Activated CD8-positive, alpha-beta memory T cell treated with anti-CD3 and anti-CD28 coated beads for 1 hour (primary cell): ENCODE data around the gene HEXIM1.

Source experiments
- DNase-seq, 2 donors: peaks; one replicate each; pipeline ENCODE4 v3.0.0-alpha.2; 2020; ENCODE audit warnings: low read depth in 1 of 2; ENCODE audit errors: extremely low read depth in 1 of 2

HEXIM1 gene

DNA sequence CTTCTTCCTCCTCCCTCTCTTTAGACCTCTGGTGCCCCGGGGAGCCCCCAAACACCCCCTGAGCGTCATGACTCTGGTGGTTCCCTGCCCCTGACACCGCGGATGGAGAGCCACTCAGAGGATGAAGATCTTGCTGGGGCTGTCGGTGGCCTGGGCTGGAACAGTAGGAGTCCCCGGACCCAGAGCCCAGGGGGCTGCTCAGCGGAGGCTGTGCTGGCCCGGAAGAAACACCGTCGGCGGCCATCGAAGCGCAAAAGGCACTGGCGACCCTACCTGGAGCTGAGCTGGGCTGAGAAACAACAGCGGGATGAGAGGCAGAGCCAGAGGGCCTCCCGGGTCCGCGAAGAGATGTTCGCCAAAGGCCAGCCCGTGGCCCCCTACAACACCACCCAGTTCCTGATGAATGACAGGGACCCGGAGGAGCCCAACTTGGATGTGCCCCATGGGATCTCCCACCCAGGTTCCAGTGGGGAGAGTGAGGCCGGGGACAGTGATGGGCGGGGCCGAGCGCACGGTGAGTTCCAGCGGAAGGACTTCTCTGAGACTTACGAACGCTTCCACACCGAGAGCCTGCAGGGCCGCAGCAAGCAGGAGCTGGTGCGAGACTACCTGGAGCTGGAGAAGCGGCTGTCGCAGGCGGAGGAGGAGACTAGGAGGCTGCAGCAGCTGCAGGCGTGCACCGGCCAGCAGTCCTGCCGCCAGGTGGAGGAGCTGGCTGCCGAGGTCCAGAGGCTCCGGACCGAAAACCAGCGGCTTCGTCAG is 20.9 kb downstream of the HEXIM1 start:
- DNase-seq = no peak

DNA sequence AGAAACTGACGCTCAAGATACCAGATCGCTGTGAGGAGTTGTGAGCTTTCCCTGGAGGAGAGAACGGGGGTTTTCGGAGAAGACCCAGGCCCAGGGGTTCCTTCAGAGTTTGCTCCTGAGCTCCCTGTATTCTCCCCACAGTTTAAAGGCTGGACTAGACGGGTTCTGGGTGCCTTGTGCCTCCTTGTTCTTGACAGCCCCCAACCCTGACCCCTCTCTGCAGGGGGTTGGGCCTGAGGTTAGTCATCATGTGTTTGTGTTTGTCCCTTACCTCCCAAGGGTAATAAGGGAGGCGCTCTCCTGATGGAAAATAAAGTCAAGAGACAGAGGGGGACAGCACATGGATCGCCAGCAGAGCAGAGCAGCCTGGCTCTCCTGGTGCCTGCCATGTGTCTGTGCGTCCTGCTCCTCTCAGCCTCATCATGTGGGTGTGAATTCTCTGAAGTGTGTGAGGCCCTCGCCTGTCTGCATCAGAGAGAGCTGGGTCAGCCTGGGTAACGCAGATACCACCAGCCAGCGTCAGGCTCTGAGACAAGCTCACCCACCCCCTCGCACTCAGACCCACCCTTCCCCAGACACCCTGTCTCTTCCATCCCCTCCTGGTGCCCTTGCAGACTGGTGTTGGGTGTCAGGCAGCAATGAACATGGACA is 22.1 kb downstream of the HEXIM1 start:
- DNase-seq = no peak

DNA sequence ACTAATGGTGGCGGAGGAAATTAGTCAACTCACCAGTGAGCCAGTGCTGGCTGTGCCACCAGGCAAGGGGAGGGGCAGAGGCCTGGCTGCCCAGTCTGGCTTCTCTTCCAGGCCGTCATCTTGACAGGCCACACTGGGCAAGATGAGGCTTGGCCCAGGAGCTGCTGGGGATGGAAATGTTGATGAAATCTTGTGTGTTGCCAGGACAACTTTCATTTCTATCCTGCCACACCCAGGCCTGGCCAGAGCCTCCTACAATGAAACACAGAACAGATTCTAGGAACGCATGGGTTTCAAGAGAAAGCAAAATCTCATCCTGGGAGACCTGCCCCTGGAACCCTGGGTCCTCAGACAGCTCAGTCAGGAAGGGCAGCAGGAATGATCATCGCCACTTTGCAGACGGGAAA is 22.7 kb downstream of the HEXIM1 start:
- DNase-seq = no peak

DNA sequence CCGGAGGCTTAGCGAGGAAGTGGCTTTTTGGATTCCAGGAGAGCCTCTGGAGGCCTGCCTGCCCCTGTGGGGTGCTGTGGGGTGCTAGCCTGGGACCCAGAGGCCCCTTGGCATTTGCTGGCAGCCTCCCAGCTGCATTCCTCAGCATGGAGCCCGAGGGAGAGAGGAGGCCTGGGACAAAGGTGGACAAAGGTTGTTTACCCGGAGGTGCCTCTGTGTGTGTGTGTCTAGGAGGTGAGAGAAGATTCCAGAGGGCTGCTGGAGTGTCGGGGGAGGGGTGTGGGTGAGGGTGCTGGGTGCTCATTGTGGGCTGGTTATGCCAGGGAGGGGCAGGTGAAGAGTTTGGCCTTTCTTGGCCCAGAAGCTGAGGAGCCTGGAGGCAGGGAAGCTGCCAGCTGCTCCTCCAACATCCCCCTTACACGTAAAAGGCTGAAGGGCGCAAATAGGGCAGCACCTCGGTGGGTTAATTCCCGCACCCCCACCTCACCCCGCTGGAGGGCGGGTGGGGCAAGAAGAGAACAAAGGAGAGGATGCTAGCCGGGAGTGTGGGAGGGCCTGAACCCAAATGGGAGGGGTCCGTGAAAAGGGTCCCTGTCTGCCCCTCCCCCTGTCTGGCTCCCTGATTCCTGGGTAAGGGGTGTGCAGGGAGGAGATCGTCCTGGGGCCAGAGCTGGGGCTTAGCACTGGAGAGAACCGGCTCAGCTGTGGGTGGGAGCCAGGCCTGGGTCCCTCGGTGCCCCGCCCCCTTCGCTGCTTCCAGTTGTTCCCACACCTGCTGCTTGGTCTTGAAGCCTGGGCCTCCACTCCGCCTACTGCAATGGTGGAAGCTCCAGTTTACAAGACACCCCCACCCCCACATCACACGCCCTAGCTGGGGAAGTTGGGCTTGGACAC is 23.3 kb downstream of the HEXIM1 start:
- DNase-seq = no peak

DNA sequence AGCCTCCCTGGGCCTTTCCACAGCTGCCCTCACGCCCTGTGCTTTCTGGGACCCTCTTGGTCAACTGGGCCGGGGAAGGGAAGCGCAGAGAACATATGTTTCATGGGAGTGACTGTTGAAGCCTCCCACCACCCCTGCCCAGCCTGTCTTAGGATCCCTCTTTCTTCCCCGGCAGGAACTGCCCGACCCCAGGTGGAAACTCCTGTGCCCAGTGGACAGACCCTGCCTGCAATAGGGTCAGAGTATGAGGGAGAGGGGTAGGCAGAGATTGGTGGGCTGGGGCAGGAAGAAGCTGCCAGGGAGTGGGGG is 23.9 kb downstream of the HEXIM1 start:
- no peak for DNase-seq

DNA sequence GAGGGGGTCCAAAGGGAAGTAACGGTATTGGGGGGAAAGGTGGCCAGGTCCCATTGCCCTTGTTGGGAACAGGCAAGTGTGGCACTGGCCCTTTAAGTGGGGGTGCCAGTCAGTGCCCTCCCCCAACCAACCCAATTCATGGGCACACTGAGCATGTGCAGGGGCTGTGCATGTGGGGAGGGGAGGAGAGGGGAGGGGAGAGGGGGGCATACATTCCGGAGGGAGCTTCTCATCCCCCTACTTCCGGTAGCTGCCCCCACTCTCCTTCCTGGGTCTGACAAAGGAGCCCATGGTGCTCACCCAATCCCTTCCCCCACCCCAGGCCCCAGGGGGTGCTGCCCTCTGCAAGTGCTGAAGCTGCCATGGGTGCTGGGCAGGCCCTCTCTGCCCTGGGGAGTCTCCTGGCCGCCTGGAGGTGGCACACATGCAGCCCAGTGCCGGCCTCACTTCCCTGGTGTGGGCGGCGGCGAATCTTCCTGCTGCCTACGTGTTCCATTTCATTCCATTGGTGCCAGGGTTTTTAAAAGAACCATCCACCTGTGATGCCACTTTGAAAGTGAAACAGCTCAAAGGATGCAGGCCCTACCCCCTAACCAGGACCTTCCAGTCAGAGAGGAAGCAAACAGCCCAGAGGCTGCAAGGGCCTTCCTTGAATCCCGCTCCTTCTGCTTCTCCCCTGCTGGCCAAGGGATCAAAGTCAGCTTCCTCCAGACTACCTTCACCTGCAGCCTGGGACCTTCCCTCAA is 24.4 kb downstream of the HEXIM1 start:
- peak in 1 of 2 donors; percentile 24 for DNase-seq

DNA sequence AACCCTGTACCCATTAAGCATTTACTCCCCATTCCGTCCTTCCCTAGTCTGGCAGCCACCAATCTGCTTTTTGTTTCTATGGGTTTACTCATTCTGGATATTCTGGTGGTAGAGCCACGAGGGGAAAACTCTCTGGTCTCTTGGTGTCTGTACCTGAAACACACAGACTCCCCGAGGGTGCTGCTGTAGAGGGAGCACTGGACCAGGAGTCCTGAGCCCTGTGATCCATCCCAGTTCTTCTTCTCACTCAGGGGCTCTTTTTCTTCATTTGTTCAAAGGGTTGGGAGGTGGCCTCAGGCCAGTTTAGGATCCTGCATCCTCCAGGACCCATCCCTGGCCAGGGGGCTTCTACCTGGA is 27.5 kb downstream of the HEXIM1 start:
- DNase-seq = no peak

DNA sequence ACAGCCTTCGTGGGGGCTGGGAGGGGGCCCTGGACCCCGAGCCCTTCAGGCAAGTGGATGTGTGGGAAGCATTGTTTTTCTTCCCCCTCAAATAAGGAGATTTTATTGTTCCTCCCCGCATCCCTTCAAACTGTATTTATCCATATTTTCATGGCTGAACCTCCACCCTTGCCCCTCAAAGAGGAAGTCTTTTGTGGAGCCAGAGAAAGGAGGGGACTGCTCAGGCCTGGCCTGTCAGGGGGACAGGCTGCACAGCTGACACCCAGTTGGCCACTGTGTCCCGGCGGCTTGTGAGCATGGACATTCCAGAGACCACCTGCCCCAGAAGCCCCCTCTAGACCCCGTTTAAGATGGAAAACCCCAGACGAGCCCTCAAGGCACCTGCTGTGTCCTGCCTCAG is 29.3 kb downstream of the HEXIM1 start:
- DNase-seq = no peak

DNA sequence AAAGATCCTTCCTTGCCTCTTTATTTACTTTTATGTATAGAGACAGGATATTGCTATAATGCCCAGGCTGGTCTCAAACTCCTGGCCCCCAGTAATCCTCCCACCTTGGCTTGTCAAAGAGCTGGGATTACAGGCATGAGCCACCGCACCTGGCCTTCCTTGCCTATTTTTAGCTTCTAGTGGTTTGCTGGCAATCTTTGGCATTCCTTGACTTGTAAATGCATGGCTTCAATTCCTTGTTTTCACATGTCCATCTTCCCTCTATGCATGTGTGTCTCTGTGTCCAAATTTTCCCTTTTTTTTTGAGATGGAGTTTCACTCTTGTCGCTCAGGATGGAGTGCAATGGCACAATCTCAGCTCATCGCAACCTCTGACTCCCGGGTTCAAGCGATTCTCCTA is 35.9 kb downstream of the HEXIM1 start:
- DNase-seq = no peak

DNA sequence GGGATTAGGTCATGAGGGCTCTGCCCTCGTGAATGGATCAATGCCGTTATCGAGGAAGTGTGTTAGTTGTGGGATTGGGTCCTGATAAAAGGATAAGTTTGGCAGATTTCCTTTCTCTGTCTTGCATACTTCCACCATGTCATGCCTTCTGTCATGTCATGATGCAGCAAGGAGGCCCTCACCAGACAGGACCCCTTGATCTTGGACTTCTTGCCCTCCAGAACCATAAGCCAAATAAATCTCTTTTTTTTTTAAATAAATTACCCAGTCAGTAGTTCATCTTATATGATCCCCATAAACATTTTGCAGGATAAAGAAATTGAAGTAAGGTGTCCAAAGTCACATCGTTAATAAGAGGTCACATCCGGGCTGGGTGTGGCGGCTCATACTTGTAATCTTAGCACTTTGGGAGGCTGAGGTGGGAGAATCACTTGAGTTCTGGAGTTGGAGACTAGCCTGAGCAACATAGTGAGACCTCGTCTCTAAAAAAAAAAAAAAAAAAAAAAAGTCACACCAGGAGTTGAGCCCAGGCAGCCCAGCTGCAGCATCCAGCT is 38.6 kb downstream of the HEXIM1 start:
- DNase-seq = no peak

DNA sequence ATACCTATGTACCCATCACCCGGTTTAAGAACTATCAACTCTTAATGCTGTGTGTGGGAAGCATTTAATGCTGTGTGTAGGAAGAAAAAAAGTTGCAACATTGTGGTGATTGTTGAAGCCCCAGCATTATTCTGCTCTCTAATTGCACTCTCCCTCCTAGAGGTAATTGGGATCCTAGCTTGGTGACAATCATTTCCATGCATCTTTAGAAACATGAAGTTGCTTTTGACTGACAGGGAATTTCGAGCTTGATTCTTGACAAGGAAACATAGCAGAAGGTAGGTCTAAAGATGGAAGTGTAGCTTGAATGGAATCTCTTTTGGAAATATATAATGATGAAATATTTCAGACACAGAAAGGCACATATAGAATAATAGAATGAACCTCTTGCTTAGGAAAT is 40.7 kb downstream of the HEXIM1 start:
- DNase-seq = no peak

DNA sequence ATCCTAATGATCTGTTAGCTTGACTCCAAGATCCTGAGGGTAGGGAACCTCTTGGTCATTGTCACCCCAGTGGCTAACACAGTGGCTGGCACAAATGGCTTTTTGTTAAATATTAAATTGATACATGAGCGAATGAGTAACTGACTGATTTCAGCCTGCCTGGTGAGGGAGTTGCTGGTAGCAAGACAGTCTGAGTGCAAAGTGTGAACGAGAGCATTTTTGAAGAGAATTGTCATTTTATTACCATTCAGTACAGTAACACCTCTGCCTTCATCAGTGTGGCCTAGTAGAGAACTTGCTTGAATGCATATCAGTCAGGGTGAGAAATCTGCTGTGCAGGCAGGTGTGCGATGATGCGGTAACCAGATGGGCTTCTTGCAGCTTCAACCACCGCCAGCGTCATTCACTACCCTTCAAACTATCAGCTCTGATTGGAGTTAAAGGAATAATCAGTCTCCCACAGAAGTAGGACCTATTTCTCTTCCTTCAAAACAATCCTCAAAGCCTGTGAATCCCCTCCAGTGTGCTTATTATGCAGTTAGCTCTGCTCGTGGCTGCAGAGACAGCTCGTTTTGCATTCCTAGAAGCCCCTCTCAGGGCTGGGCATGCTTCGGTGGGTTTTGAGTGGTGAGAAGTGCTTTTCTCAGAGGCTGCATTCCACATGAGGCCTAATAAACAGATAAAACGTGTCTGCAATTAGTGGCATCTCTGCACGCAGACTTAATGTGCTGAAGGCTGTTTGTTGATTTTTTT is 42.4 kb downstream of the HEXIM1 start:
- no peak for DNase-seq

DNA sequence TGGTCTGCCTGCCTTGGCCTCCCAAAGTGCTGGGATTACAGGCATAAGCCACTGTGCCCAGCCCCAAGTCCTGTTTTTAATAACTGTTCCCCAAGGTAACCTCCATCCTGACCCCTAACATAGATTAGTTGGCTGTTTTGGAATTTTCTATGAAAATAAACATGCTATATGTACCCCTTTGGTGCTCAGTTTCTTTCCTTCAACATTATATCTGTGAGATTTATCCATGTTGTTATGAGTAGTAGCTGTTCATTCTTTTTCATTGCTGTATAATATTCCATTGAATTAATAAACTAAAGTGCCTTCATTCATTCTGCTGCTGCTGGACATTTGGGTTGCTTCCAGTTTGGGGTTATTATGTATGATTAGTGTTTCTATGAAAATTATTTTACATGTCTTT is 47.1 kb downstream of the HEXIM1 start:
- no peak for DNase-seq

DNA sequence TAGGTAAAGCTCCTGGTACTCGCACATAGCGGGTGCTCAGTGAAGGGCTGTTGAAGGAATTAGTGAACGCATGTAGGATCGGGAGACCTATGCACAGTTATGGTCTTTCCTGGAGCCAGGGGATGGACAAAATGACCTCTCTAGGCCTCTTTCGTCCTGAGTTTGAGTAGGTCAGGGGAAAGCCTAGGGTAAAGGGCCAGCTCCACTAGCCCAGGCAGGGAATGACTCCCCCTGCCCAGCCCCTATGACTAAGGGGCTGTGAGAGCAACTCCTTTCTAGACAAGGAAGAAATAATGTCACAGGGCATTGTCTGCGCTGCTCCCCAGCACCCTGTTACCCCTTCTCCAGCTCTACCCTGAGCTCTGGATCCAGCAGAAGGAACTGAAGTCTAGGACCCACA is 48.8 kb downstream of the HEXIM1 start:
- no peak for DNase-seq

DNA sequence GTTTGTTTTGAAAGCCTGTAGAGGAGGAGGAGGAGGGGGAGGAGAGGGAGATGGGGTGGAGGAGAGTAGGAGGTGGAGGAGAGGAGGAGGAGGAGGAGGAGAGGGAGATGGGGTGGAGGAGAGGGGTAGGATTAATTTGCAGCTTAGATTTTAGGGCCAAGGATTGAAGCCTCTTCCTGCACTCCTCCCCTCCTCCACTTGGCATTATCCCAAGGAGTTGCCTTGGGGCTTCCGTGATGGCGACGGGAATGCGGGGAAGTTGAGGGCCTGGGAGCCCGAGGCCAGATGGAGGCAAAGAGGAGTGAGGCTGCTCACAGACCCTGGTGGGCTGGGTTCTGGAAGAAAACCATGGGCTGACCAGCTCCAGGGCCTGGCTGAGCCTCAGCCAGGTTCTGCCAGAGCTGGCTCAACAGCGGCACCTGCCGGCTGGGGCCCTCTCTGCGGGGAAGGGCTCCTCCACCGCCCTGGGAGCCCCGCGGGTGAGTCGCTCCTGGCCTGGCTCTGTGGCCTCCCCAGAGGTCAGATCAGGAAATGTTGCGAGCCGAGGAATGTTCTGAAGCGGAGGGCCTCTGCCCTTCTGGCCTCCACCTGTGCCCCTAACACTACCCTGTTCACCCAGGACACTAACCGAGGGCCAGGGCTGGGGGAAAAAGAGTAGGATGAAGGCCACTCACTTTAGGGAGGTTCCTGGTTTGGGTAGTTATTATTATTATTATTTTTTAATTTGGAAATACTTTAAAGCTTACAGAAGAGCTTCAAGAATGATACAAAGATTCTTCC is 49.5 kb downstream of the HEXIM1 start:
- peak; percentile 55 to 83 for DNase-seq

DNA sequence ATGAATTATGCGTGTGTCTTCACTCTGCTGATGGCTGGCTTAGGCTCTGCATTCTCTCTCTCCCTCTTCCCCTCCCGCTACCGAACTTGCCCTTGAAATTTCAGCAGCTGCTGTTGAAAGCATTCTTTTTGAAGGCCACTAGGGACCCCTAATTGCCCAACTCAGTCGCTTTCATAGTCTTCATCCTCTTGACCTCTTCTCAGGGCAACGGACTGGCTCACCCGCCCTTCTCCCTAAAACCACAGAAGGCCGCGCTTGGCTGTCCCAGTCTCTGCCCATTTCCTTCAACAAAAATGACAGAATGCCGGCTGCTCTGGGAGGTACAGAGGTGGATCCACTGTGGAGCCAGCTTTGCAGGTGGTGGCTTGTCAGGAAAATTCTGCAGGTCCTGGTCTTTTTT is 52.4 kb downstream of the HEXIM1 start:
- DNase-seq = no peak

DNA sequence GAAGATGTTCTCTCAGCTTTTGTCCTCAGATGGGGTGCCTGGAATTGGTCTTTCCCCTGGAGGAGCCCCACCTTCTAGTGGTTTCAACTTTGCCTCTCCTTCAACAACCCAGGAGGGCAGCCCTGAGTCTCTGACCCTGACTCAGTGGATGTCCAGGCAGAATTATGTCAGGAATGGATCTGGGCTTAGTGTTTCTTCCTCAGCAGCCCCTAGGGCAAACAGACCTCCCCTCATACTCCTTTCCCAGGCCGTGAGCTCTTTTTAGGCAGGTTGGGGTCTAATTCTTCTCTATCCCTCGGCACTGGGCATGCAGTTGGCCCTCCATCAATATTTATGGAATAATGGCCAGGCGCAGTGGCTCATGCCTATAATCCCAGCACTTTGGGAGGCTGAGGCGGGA is 53.2 kb downstream of the HEXIM1 start:
- DNase-seq = no peak
